Calu3 (cell line): ENCODE data around the gene NPS. TPM values are rescaled to one million over a fixed set of nuclear protein-coding genes. Genes with fewer than 3 reads are reported as not detected.

Experiments
- BruUV-seq: library from RNA; stranded (reverse); fragments of 400-500 nt; replicated peaks from 2 replicates; lab custom pipeline; 2021; lab: Mats Ljungman, UMichigan
- CTCF ChIA-PET: fragments of 300-600 bp; sonication (Branson Sonifier 250); formaldehyde crosslinking; loops from one replicate; lab custom pipeline; 2022; ENCODE audit warnings: antibody characterized with exemption; lab: Charles Lee
- DNase-seq: peaks from one replicate; pipeline ENCODE4 v3.0.0; 2022
- H3K27ac Mint-ChIP-seq: one replicate; pipeline ENCODE4 v1.8.0; 2022; ENCODE audit warnings: mixed read lengths; ENCODE audit not compliant: unreplicated experiment
- H3K27me3 Mint-ChIP-seq: one replicate; pipeline ENCODE4 v1.8.0; 2022; ENCODE audit warnings: mixed read lengths; ENCODE audit not compliant: unreplicated experiment
- H3K36me3 Mint-ChIP-seq: one replicate; pipeline ENCODE4 v1.8.0; 2022; ENCODE audit warnings: mild to moderate bottlenecking, moderate library complexity, mixed read lengths; ENCODE audit not compliant: insufficient read depth, unreplicated experiment
- H3K4me1 Mint-ChIP-seq: one replicate; pipeline ENCODE4 v1.8.0; 2022; ENCODE audit warnings: mild to moderate bottlenecking, low read depth, mixed read lengths; ENCODE audit not compliant: unreplicated experiment
- H3K4me3 Mint-ChIP-seq: one replicate; pipeline ENCODE4 v1.8.0; 2022; ENCODE audit warnings: mild to moderate bottlenecking, low read depth, moderate library complexity, mixed read lengths; ENCODE audit not compliant: unreplicated experiment
- H3K9me3 Mint-ChIP-seq: one replicate; pipeline ENCODE4 v1.8.0; 2022; ENCODE audit warnings: low read depth, mixed read lengths; ENCODE audit not compliant: unreplicated experiment
- intact Hi-C: fragments of 100-400 bp; cut with micrococcal nuclease; formaldehyde crosslinking; loops from one replicate; pipeline ENCODE4 v1.10.0; 2022; ENCODE audit not compliant: unreplicated experiment
- total RNA-seq: library from RNA; stranded (reverse); gene quantifications from 2 replicates; pipeline ENCODE4 v1.2.3, GENCODE V29; 2022
- TF ChIP-seq, protein P1 (sequence below): fragments of 200-600 bp; IDR thresholded peaks from one replicate; pipeline ENCODE4 v1.8.0; 2022; ENCODE audit warnings: antibody characterized with exemption; ENCODE audit not compliant: unreplicated experiment

The NPS gene
- total RNA-seq, 1 experiment from 2014 or later = not detected

GRCh38 chr10:127532659-127533058 is 16.4 kb upstream of the NPS start:
- Mint-ChIP-seq H3K27ac (no peak overlapping the region), H3K27me3 (peaks cover 44% of the 10 kb centered on the region), H3K4me3 (no peak overlapping the region), H3K36me3 (no peaks in the 10 kb centered on the region), H3K4me1 (no peaks in the 10 kb centered on the region), H3K9me3 (no peaks in the 10 kb centered on the region)
- BruUV-seq = no TSS peak
- intact Hi-C loops = no loop called here
- TF ChIP-seq, protein P1, sequence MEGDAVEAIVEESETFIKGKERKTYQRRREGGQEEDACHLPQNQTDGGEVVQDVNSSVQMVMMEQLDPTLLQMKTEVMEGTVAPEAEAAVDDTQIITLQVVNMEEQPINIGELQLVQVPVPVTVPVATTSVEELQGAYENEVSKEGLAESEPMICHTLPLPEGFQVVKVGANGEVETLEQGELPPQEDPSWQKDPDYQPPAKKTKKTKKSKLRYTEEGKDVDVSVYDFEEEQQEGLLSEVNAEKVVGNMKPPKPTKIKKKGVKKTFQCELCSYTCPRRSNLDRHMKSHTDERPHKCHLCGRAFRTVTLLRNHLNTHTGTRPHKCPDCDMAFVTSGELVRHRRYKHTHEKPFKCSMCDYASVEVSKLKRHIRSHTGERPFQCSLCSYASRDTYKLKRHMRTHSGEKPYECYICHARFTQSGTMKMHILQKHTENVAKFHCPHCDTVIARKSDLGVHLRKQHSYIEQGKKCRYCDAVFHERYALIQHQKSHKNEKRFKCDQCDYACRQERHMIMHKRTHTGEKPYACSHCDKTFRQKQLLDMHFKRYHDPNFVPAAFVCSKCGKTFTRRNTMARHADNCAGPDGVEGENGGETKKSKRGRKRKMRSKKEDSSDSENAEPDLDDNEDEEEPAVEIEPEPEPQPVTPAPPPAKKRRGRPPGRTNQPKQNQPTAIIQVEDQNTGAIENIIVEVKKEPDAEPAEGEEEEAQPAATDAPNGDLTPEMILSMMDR = no peak
- no peak for DNase-seq
- CTCF ChIA-PET = no interaction called here

GRCh38 chr10:127534074-127534473 is 15.0 kb upstream of the NPS start:
- intact Hi-C loops = no loop called here
- CTCF ChIA-PET = no interaction called here
- TF ChIP-seq, protein P1 = no peak

GRCh38 chr10:127534496-127534895 is 14.6 kb upstream of the NPS start:
- Mint-ChIP-seq H3K9me3 (no peaks in the 10 kb centered on the region), H3K27ac (no peak overlapping the region), H3K36me3 (no peaks in the 10 kb centered on the region), H3K4me3 (no peak overlapping the region), H3K4me1 (no peaks in the 10 kb centered on the region), H3K27me3 (peaks cover 49% of the 10 kb centered on the region)
- no TSS peak for BruUV-seq
- DNase-seq = no peak
- TF ChIP-seq, protein P1 = no peak
- CTCF ChIA-PET = no interaction called here
- intact Hi-C loops = no loop called here

More at GRCh38 chr10:127534074-127534473, 15.0 kb upstream of the NPS start:
- no peaks in the 10 kb centered on the region for H3K4me1 Mint-ChIP-seq
- H3K27ac Mint-ChIP-seq = no peak overlapping the region
- BruUV-seq = no TSS peak
- peaks cover 45% of the 10 kb centered on the region for H3K27me3 Mint-ChIP-seq
- no peak overlapping the region for H3K4me3 Mint-ChIP-seq
- H3K36me3 Mint-ChIP-seq = no peaks in the 10 kb centered on the region
- DNase-seq = no peak
- no peaks in the 10 kb centered on the region for H3K9me3 Mint-ChIP-seq

GRCh38 chr10:127535802-127536515 is 13.2 kb upstream of the NPS start:
- no peaks in the 10 kb centered on the region for H3K36me3 Mint-ChIP-seq
- intact Hi-C loops = no loop called here
- no peaks in the 10 kb centered on the region for H3K9me3 Mint-ChIP-seq
- TF ChIP-seq, protein P1 = no peak
- DNase-seq = no peak
- H3K4me1 Mint-ChIP-seq = no peaks in the 10 kb centered on the region
- BruUV-seq = no TSS peak
- no peak overlapping the region for H3K27ac Mint-ChIP-seq
- H3K4me3 Mint-ChIP-seq = no peak overlapping the region
- H3K27me3 Mint-ChIP-seq = peaks cover 54% of the 10 kb centered on the region
- CTCF ChIA-PET = no interaction called here
